ENCODE measurements around the gene BTN2A1. TPM values are rescaled to one million over a fixed set of nuclear protein-coding genes. Genes with fewer than 3 reads are reported as not detected.

The BTN2A1 gene
- total and polyA plus RNA-seq, 10 of the 15 experiments (the other 5 are each of a cell fraction or from before 2014, with no cell fraction given), result 8.2 to 28.0 (median 15.8) TPM

- TF ChIP-seq, protein P1, sequence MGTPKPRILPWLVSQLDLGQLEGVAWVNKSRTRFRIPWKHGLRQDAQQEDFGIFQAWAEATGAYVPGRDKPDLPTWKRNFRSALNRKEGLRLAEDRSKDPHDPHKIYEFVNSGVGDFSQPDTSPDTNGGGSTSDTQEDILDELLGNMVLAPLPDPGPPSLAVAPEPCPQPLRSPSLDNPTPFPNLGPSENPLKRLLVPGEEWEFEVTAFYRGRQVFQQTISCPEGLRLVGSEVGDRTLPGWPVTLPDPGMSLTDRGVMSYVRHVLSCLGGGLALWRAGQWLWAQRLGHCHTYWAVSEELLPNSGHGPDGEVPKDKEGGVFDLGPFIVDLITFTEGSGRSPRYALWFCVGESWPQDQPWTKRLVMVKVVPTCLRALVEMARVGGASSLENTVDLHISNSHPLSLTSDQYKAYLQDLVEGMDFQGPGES (IDR thresholded peaks at IDR 0.05), result no peak
- TF ChIP-seq SMARCA5 (IDR thresholded peaks at IDR 0.05) (no peak), CEBPB (IDR thresholded peaks at IDR 0.05; ENCODE audit: borderline replicate concordance in 1 of 2, low read depth in 2 of 2, low read length in 2 of 2) (no peak)
- TF ChIP-seq, protein P2, sequence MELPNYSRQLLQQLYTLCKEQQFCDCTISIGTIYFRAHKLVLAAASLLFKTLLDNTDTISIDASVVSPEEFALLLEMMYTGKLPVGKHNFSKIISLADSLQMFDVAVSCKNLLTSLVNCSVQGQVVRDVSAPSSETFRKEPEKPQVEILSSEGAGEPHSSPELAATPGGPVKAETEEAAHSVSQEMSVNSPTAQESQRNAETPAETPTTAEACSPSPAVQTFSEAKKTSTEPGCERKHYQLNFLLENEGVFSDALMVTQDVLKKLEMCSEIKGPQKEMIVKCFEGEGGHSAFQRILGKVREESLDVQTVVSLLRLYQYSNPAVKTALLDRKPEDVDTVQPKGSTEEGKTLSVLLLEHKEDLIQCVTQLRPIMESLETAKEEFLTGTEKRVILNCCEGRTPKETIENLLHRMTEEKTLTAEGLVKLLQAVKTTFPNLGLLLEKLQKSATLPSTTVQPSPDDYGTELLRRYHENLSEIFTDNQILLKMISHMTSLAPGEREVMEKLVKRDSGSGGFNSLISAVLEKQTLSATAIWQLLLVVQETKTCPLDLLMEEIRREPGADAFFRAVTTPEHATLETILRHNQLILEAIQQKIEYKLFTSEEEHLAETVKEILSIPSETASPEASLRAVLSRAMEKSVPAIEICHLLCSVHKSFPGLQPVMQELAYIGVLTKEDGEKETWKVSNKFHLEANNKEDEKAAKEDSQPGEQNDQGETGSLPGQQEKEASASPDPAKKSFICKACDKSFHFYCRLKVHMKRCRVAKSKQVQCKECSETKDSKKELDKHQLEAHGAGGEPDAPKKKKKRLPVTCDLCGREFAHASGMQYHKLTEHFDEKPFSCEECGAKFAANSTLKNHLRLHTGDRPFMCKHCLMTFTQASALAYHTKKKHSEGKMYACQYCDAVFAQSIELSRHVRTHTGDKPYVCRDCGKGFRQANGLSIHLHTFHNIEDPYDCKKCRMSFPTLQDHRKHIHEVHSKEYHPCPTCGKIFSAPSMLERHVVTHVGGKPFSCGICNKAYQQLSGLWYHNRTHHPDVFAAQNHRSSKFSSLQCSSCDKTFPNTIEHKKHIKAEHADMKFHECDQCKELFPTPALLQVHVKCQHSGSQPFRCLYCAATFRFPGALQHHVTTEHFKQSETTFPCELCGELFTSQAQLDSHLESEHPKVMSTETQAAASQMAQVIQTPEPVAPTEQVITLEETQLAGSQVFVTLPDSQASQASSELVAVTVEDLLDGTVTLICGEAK (IDR thresholded peaks at IDR 0.05; ENCODE audit: borderline replicate concordance), result no peak
- TF ChIP-seq, protein P3, sequence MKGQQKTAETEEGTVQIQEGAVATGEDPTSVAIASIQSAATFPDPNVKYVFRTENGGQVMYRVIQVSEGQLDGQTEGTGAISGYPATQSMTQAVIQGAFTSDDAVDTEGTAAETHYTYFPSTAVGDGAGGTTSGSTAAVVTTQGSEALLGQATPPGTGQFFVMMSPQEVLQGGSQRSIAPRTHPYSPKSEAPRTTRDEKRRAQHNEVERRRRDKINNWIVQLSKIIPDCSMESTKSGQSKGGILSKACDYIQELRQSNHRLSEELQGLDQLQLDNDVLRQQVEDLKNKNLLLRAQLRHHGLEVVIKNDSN (IDR thresholded peaks at IDR 0.05; ENCODE audit: borderline replicate concordance, extremely low read length, insufficient read depth, low read depth, low read length), result no peak
These were observed 12.9 kb downstream of the BTN2A1 start (continued) for GRCh38 chr6:26470643-26471042.

- Histone ChIP-seq H3K4me3 (no peak overlapping the region), H3K9me3 (replicated peaks; ENCODE audit: control insufficient read depth, insufficient read depth, low read length) (peaks cover 6% of the 10 kb centered on the region; the same call in 2 of the 3 replicates), H3K4me1 (ENCODE audit: control insufficient read depth, insufficient read depth, low read length) (peaks cover 21% of the 10 kb centered on the region), H4K20me1 (ENCODE audit: control insufficient read depth, insufficient read depth) (no peaks in the 10 kb centered on the region), H3K79me2 (ENCODE audit: control insufficient read depth, insufficient read depth, low read length) (peaks cover 13% of the 10 kb centered on the region), H3K27me3 (replicated peaks in 1 of 2; ENCODE audit: control insufficient read depth in 2 of 2, insufficient read depth in 2 of 2, low read length in 1 of 2) (no peaks in the 10 kb centered on the region), H3K9ac (ENCODE audit: control insufficient read depth, insufficient read depth, low read length) (no peak overlapping the region), H3K27ac (ENCODE audit: control insufficient read depth, insufficient read depth) (no peak overlapping the region), H3K4me2 (ENCODE audit: control insufficient read depth, insufficient read depth) (no peak overlapping the region), H3K36me3 (ENCODE audit: control insufficient read depth in 2 of 2, insufficient read depth in 2 of 2, low read length in 1 of 2) (peaks cover 5 to 6% of the 10 kb centered on the region in 2 experiments; a peak in 3 of 4 replicates), H2AFZ (ENCODE audit: control insufficient read depth, low read depth, low read length) (no peak overlapping the region)
- in situ Hi-C loops (cut with MboI) (no loop called here), intact Hi-C loops (cut with micrococcal nuclease; ENCODE audit: unreplicated experiment) (no loop called here)
- ChIA-PET RAD21 (ENCODE audit: unreplicated experiment) (interaction anchor here (1.0 to 2.7 kb wide), 3 partner anchors 26 to 108 kb away, joined by 3 to 10 read pairs (median 3); no protein-coding TSS in a partner anchor), SMC1A (ENCODE audit: uncharacterized antibody, unreplicated experiment) (interaction anchor here (1.1 to 3.2 kb wide), 5 partner anchors 8 to 26 kb away, joined by 3 to 26 read pairs (median 4); no protein-coding TSS in a partner anchor), CTCF (interaction anchor here (2.7 kb wide), 1 partner anchor 124 kb away, joined by 13 read pairs; the partner anchor contains the start of gene ABT1), POLR2A (interaction anchor here (0.9 to 2.9 kb wide), 3 partner anchors 10 to 34 kb away, joined by 3 to 17 read pairs (median 3); no protein-coding TSS in a partner anchor)
- no peak for FAIRE-seq
- no peak for ATAC-seq
- no TSS peak for BruUV-seq (replicated peaks)
- TF ChIP-seq ZNF217 (IDR thresholded peaks at IDR 0.05) (no peak), SKIL (IDR thresholded peaks at IDR 0.05; ENCODE audit: low read depth, poor library complexity, severe bottlenecking) (no peak), NFXL1 (IDR thresholded peaks at IDR 0.05; ENCODE audit: borderline replicate concordance) (no peak), ZNF274 (IDR thresholded peaks at IDR 0.05; ENCODE audit: insufficient read depth, insufficient read length) (no peak), RB1 (IDR thresholded peaks at IDR 0.05; ENCODE audit: borderline replicate concordance) (no peak), CHD1 (IDR thresholded peaks at IDR 0.05; ENCODE audit: low read depth, low read length) (no peak), POLR2A (IDR thresholded peaks at IDR 0.05; ENCODE audit: low read depth, low read length) (no peak), RAD21 (IDR thresholded peaks at IDR 0.05; ENCODE audit: insufficient read depth, low read depth, low read length) (no peak)
- TF ChIP-seq, protein P4, sequence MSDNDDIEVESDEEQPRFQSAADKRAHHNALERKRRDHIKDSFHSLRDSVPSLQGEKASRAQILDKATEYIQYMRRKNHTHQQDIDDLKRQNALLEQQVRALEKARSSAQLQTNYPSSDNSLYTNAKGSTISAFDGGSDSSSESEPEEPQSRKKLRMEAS (IDR thresholded peaks at IDR 0.05; ENCODE audit: low read depth, low read length), result no peak
- DNase-seq (ENCODE audit: low read depth, low spot score), result no peak
These were observed 14.2 kb downstream of the BTN2A1 start for GRCh38 chr6:26471970-26472369.

Measured in GM12878 (cell line).